HG03045 (cell line): ENCODE data around the gene MPL.

Experiments used
- ATAC-seq: cut with Tn5 transposase; IDR thresholded peaks from one replicate; pipeline ENCODE4 v1.9.1; 2021; ENCODE audit warnings: mild to moderate bottlenecking, moderate library complexity; ENCODE audit not compliant: unreplicated experiment

Gene MPL

GRCh38 chr1:43337588-43337987 lies at the start of gene MPL:
TSS of gene MPL (plus strand) at chr1:43337818. CDS start at chr1:43337849, 31 bp downstream.
- no peak for ATAC-seq

- ATAC-seq: no peak
Observed at GRCh38 chr1:43288058-43288784, 49.4 kb upstream of the MPL start.

GRCh38 chr1:43288785-43289706 lies 48.6 kb upstream of the MPL start:
- no peak for ATAC-seq

GRCh38 chr1:43292216-43292615 lies 45.4 kb upstream of the MPL start:
- no peak for ATAC-seq

- ATAC-seq: no peak
Observed at GRCh38 chr1:43292679-43293078, 44.9 kb upstream of the MPL start.

GRCh38 chr1:43293176-43293575 lies 44.4 kb upstream of the MPL start:
- no peak for ATAC-seq

- ATAC-seq: no peak
Observed at GRCh38 chr1:43293896-43294760, 43.5 kb upstream of the MPL start.

- no peak for ATAC-seq
Observed at GRCh38 chr1:43294761-43295160, 42.9 kb upstream of the MPL start.

- ATAC-seq: no peak
Observed at GRCh38 chr1:43296207-43296606, 41.4 kb upstream of the MPL start.

- ATAC-seq: no peak
Observed at GRCh38 chr1:43298055-43298454, 39.6 kb upstream of the MPL start.

GRCh38 chr1:43299101-43299500 lies 38.5 kb upstream of the MPL start:
- no peak for ATAC-seq

GRCh38 chr1:43300378-43301094 lies 37.1 kb upstream of the MPL start, which contains the start of gene TIE1:
TSS of gene TIE1 (plus strand) at chr1:43300982. CDS start at chr1:43301072, 90 bp downstream.
- ATAC-seq: no peak

GRCh38 chr1:43302201-43302600 lies 35.4 kb upstream of the MPL start:
- no peak for ATAC-seq

GRCh38 chr1:43302721-43303470 lies 34.7 kb upstream of the MPL start:
- ATAC-seq: no peak

- ATAC-seq: no peak
Observed at GRCh38 chr1:43303471-43304313, 33.9 kb upstream of the MPL start.

- ATAC-seq: no peak
Observed at GRCh38 chr1:43304314-43304681, 33.3 kb upstream of the MPL start.

GRCh38 chr1:43304771-43305300 lies 32.8 kb upstream of the MPL start:
- no peak for ATAC-seq

GRCh38 chr1:43305461-43305860 lies 32.2 kb upstream of the MPL start:
- no peak for ATAC-seq
